WERI-Rb-1 (cell line): ENCODE data around the gene XPC.

Experiments used
- DNase-seq: peaks from one replicate; pipeline ENCODE4 v3.0.0-alpha.2; 2020
- H3K27ac ChIP-seq: fragments of 250-450 bp; sonication (Bioruptor Pico); 2 replicates; pipeline ENCODE4 v1.5.1; 2020; ENCODE audit warnings: mild to moderate bottlenecking, moderate library complexity
- H3K27me3 ChIP-seq: fragments of 250-450 bp; sonication (Bioruptor Pico); 2 replicates; pipeline ENCODE4 v1.5.1; 2021; ENCODE audit warnings: mild to moderate bottlenecking, low read depth, moderate library complexity; ENCODE audit not compliant: insufficient read depth, severe bottlenecking
- H3K36me3 ChIP-seq: fragments of 250-450 bp; sonication (Bioruptor Pico); 2 replicates; pipeline ENCODE4 v1.5.1; 2020; ENCODE audit warnings: mild to moderate bottlenecking, moderate library complexity
- H3K4me3 ChIP-seq: 2 replicates; pipeline ENCODE4 v1.5.1; 2011; ENCODE audit warnings: low read depth, mild to moderate bottlenecking, control low read depth, low read length
- H3K9me3 ChIP-seq: fragments of 250-450 bp; sonication (Bioruptor Pico); 2 replicates; pipeline ENCODE4 v1.5.1; 2021; ENCODE audit warnings: mild to moderate bottlenecking, moderate library complexity; ENCODE audit not compliant: severe bottlenecking
- TF ChIP-seq, protein P1 (sequence below): IDR thresholded peaks from 2 replicates; pipeline ENCODE4 v1.5.1; 2011; ENCODE audit warnings: low read depth, mild to moderate bottlenecking, control low read depth, inconsistent platforms, low read length

Gene XPC

DNA sequence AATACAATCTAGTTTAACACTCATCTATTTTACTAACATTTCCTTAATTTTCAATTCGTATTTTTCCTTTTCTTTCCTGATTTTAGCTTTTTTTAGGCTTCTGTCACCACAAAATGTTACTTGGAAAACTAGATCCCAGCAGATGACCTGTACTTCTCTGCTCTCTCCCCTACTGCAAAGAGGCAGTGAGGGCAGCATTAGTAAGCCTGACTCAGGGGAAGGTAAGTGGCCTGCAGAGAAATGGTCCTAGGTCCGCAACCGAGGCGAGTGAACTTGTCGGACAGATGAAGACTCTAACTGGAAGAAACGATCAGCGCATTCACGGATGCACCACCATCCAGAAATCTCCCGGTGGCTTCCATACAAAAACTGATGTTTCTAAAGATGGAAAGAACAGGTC is 33.2 kb downstream of the XPC start:
- TF ChIP-seq, protein P1, sequence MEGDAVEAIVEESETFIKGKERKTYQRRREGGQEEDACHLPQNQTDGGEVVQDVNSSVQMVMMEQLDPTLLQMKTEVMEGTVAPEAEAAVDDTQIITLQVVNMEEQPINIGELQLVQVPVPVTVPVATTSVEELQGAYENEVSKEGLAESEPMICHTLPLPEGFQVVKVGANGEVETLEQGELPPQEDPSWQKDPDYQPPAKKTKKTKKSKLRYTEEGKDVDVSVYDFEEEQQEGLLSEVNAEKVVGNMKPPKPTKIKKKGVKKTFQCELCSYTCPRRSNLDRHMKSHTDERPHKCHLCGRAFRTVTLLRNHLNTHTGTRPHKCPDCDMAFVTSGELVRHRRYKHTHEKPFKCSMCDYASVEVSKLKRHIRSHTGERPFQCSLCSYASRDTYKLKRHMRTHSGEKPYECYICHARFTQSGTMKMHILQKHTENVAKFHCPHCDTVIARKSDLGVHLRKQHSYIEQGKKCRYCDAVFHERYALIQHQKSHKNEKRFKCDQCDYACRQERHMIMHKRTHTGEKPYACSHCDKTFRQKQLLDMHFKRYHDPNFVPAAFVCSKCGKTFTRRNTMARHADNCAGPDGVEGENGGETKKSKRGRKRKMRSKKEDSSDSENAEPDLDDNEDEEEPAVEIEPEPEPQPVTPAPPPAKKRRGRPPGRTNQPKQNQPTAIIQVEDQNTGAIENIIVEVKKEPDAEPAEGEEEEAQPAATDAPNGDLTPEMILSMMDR, result no peak
- Histone ChIP-seq H3K4me3 (no peak overlapping the region), H3K36me3 (peaks cover 58% of the 10 kb centered on the region), H3K9me3 (no peaks in the 10 kb centered on the region), H3K27me3 (no peaks in the 10 kb centered on the region), H3K27ac (no peak overlapping the region)
- DNase-seq, result no peak

DNA sequence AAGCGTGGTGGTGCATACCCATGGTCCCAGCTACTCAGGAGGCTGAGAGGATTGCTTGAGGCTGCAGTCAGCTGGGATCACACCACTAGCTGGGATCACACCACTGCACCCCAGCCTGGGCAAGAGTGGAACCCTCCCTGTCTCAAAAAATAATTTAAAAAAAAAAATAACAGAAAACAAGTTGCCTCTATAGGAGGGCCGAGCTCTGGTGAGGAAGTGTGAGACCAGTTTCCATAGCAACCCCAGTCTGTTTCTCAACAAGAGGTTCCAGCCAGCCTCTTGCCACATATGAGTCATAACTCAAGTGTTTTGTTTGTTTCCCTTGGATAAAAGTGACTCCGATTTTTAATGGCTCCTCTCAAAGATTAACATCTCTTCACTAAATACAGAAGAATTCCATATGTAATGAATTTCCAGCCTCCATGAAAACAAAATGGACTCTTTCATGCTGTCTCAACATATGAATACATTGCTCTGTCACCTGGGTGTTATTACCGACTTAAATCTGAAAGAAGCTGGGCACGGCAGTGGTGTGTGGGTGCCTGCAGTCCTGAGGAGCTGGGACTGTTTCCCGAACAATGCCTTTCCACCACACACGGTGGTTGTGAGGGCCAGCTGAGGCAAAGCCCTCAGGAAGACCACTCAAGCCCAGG is 33.9 kb downstream of the XPC start:
- Histone ChIP-seq H3K4me3 (no peak overlapping the region), H3K27me3 (no peaks in the 10 kb centered on the region), H3K9me3 (no peaks in the 10 kb centered on the region), H3K36me3 (peaks cover 61% of the 10 kb centered on the region), H3K27ac (no peak overlapping the region)
- TF ChIP-seq, protein P1, result no peak
- DNase-seq, result no peak

DNA sequence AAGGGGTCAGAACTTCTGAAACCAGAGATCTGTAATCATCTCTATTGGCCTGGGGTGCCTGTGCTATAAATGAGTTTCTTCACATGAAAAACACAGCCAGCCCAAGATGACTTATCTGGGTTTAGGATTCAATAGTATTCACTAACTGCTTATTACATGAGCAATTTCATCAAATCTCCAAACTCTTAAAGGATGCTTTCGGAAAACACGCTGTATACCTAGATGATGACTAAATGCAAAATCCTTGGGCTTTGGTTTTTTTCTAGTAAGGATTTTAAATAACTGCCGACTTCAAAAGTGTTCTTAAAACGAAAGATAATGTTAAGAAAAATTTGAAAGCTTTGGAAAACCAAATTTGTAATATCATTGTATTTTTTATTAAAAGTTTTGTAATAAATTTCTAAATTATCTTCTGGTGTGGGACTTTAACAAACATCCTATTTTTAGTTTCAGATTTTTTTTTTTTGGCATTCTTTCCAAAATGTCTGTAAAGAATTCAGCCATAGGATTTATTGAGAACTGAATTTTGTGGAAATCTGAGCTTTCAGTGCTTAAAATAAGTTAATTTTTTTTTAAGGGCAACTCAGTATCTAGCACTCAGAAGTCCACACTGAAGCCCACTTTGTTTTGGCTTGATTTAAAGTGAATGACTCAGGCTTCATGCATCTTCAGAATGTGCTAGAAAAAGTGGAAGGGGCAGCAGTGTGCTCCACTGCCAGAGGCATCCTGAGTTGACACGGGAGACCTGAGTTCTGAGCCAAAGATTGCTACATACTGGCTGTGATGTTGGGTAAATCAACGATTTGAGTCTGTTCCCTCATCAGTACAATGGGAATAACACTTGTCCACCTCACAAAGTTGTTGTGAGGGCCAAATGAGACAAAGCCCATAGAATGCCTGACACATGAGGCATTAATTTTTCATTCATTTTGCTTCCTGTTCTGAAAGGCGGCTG is 34.9 kb downstream of the XPC start:
- peaks cover 66% of the 10 kb centered on the region for H3K36me3 ChIP-seq
- H3K27ac ChIP-seq, result no peak overlapping the region
- DNase-seq, result no peak
- no peaks in the 10 kb centered on the region for H3K9me3 ChIP-seq
- H3K4me3 ChIP-seq, result no peak overlapping the region
- TF ChIP-seq, protein P1, result no peak
- H3K27me3 ChIP-seq, result no peaks in the 10 kb centered on the region

DNA sequence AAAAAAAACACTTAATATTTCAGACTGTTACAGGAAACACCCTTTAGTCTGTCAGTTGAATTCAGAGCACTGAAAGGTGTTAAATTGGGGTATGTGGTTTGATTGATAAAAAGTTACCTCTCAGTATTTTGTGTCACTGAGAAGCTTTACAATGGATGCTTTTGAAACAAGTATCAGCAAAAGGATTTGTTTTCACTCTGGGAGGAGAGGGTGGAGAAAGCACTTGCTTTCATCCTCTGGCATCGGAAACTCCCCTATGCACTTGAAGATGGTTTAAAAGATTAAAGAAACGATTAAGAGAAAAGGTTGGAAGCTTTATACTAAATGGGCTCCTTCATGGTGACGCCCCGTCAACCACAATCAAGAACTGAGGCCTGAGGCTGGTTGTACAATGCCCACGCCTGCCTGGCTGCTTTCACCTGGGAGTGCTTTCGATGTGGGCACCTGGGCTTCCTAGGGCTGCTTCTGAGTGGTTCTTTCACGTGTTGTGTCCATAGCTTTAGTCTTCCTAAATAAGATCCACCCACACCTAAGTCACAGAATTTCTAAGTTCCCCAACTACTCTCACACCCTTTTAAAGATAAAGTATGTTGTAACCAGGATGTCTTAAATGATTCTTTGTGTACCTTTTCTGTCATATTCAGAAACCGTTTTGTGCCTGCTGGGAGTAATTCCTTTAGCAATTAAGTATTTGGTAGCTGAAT is 35.7 kb downstream of the XPC start:
- H3K36me3 ChIP-seq, result peaks cover 61% of the 10 kb centered on the region
- TF ChIP-seq, protein P1, result no peak
- H3K27ac ChIP-seq, result no peak overlapping the region

DNA sequence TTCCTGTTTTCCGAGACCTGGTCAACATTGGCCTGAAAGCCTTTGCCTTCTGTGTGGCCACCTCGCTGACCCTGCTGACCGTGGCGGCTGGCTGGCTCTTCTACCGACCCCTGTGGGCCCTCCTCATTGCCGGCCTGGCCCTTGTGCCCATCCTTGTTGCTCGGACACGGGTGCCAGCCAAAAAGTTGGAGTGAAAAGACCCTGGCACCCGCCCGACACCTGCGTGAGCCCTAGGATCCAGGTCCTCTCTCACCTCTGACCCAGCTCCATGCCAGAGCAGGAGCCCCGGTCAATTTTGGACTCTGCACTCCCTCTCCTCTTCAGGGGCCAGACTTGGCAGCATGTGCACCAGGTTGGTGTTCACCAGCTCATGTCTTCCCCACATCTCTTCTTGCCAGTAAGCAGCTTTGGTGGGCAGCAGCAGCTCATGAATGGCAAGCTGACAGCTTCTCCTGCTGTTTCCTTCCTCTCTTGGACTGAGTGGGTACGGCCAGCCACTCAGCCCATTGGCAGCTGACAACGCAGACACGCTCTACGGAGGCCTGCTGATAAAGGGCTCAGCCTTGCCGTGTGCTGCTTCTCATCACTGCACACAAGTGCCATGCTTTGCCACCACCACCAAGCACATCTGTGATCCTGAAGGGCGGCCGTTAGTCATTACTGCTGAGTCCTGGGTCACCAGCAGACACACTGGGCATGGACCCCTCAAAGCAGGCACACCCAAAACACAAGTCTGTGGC is 36.6 kb downstream of the XPC start:
- TF ChIP-seq, protein P1, result no peak
- Histone ChIP-seq H3K4me3 (no peak overlapping the region), H3K27me3 (no peaks in the 10 kb centered on the region), H3K27ac (no peak overlapping the region), H3K9me3 (no peaks in the 10 kb centered on the region), H3K36me3 (peaks cover 55% of the 10 kb centered on the region)
- no peak for DNase-seq

More for the DNA sequence above, 35.7 kb downstream of the XPC start:
- no peaks in the 10 kb centered on the region for H3K9me3 ChIP-seq
- H3K27me3 ChIP-seq, result no peaks in the 10 kb centered on the region
- DNase-seq, result no peak
- H3K4me3 ChIP-seq, result no peak overlapping the region
